ENCODE data around the gene STK38L. TPM values are rescaled to one million over a fixed set of nuclear protein-coding genes. Genes with fewer than 3 reads are reported as not detected.

STK38L gene
- total and polyA plus RNA-seq, 9 of the 15 experiments (the other 6 are each of a cell fraction or from before 2014, with no cell fraction given) = 2.6 to 10.7 (median 6.9) TPM

DNA sequence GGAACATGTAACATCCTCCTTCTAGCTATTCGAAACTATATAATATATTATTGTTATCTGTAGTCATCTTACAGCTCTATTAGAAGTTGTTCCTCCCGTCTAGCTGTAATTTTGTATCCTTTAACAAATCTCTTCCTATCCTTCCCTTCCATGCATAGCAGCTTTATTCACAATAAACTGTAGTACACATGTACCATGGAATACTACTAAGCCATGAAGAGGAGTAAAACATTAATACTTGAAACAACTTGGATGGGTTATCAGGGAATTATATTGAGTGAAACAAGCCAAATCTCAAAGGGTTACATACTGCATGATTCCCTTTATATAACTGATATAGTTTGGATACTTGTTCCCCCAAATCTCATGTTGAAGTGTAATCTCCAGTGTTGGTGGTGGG is 33.9 kb upstream of the STK38L start:
- Histone ChIP-seq H3K9ac (ENCODE audit: insufficient read depth in 1 of 2, low read depth in 2 of 2, low read length in 2 of 2) (no peak overlapping the region), H3K4me3 (no peak overlapping the region), H4K20me1 (replicated peaks; ENCODE audit: control insufficient read depth, insufficient read depth, low read length) (no peaks in the 10 kb centered on the region), H3K9me3 (replicated peaks; ENCODE audit: control insufficient read depth, insufficient read depth, low read depth, low read length) (no peaks in the 10 kb centered on the region), H3K4me1 (replicated peaks in 1 of 2; ENCODE audit: control insufficient read depth in 2 of 2, insufficient read depth in 2 of 2, low read length in 2 of 2) (no peaks in the 10 kb centered on the region), H3K4me2 (ENCODE audit: insufficient read depth, low read length) (no peak overlapping the region), H3K36me3 (ENCODE audit: control insufficient read depth, insufficient read depth, low read length) (no peaks in the 10 kb centered on the region), H2AFZ (ENCODE audit: low read depth, low read length) (no peak overlapping the region), H3K9me1 (ENCODE audit: control insufficient read depth, insufficient read depth, low read length) (no peaks in the 10 kb centered on the region), H3K27me3 (ENCODE audit: control insufficient read depth in 2 of 2, insufficient read depth in 2 of 2, low read length in 2 of 2) (peaks cover 0 to 5% of the 10 kb centered on the region in 2 experiments; a peak in 1 of 5 replicates), H3K79me2 (ENCODE audit: control insufficient read depth, insufficient read depth, low read length) (no peaks in the 10 kb centered on the region), H3K27ac (ENCODE audit: extremely low read depth, low read depth, low read length) (no peak overlapping the region)
- in situ Hi-C loops (cut with MboI) (no loop called here), intact Hi-C loops (cut with micrococcal nuclease) (loop anchor here (5.0 kb wide), 1 partner anchor 67 kb away; no protein-coding TSS in a partner anchor)
- FAIRE-seq (no peak), DNase-seq (ENCODE audit: extremely low read depth in 1 of 4, low spot score in 3 of 4) (no peak), ATAC-seq (no peak)
- TF ChIP-seq, protein P1, sequence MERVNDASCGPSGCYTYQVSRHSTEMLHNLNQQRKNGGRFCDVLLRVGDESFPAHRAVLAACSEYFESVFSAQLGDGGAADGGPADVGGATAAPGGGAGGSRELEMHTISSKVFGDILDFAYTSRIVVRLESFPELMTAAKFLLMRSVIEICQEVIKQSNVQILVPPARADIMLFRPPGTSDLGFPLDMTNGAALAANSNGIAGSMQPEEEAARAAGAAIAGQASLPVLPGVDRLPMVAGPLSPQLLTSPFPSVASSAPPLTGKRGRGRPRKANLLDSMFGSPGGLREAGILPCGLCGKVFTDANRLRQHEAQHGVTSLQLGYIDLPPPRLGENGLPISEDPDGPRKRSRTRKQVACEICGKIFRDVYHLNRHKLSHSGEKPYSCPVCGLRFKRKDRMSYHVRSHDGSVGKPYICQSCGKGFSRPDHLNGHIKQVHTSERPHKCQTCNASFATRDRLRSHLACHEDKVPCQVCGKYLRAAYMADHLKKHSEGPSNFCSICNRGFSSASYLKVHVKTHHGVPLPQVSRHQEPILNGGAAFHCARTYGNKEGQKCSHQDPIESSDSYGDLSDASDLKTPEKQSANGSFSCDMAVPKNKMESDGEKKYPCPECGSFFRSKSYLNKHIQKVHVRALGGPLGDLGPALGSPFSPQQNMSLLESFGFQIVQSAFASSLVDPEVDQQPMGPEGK (CRISPR knock-in tag; IDR thresholded peaks at IDR 0.05; ENCODE audit: borderline replicate concordance) = no peak
- TF ChIP-seq ZNF146 (CRISPR knock-in tag; IDR thresholded peaks at IDR 0.05; ENCODE audit: unreplicated experiment) = peak; percentile 37
- POLR2A ChIA-PET = no interaction called here
- BruUV-seq (replicated peaks) = no TSS peak
- CTCF ChIA-PET (ENCODE audit: low intra/inter-chr PET ratio) = no interaction called here
- 5% methylated on average over 2 of the region's 2 CpGs for WGBS (ENCODE audit: insufficient coverage, low coverage, missing lambda C conversion rate)

- no peak for ATAC-seq
- Histone ChIP-seq H3K27me3 (ENCODE audit: control insufficient read depth in 2 of 2, insufficient read depth in 2 of 2, low read length in 2 of 2) (peaks cover 4 to 5% of the 10 kb centered on the region in 2 experiments; a peak in 2 of 5 replicates), H3K4me1 (replicated peaks in 1 of 2; ENCODE audit: control insufficient read depth in 2 of 2, insufficient read depth in 2 of 2, low read length in 2 of 2) (no peaks in the 10 kb centered on the region), H3K79me2 (ENCODE audit: control insufficient read depth, insufficient read depth, low read length) (no peaks in the 10 kb centered on the region), H3K9ac (ENCODE audit: insufficient read depth in 1 of 2, low read depth in 2 of 2, low read length in 2 of 2) (no peak overlapping the region), H3K36me3 (ENCODE audit: control insufficient read depth, insufficient read depth, low read length) (no peaks in the 10 kb centered on the region), H3K9me1 (ENCODE audit: control insufficient read depth, insufficient read depth, low read length) (no peaks in the 10 kb centered on the region), H3K9me3 (replicated peaks; ENCODE audit: control insufficient read depth, insufficient read depth, low read depth, low read length) (no peaks in the 10 kb centered on the region), H3K27ac (ENCODE audit: extremely low read depth, low read depth, low read length) (no peak overlapping the region), H3K4me3 (no peak overlapping the region), H4K20me1 (replicated peaks; ENCODE audit: control insufficient read depth, insufficient read depth, low read length) (no peaks in the 10 kb centered on the region), H3K4me2 (ENCODE audit: insufficient read depth, low read length) (no peak overlapping the region), H2AFZ (ENCODE audit: low read depth, low read length) (no peak overlapping the region)
- CTCF ChIA-PET (ENCODE audit: low intra/inter-chr PET ratio) = no interaction called here
- FAIRE-seq = no peak
- intact Hi-C loops (cut with micrococcal nuclease) (loop anchor here (5.0 kb wide), 1 partner anchor 64 kb away; no protein-coding TSS in a partner anchor), in situ Hi-C loops (cut with MboI) (no loop called here)
- BruUV-seq (replicated peaks) = no TSS peak
- no peak for DNase-seq (ENCODE audit: extremely low read depth in 1 of 4, low spot score in 3 of 4)
- 0% methylated on average over 1 of the region's 1 CpG for WGBS (ENCODE audit: insufficient coverage, low coverage, missing lambda C conversion rate)
- POLR2A ChIA-PET = interaction anchor here (0.6 to 1.0 kb wide), 2 partner anchors 9 to 13 kb away, joined by 3 read pairs; no protein-coding TSS in a partner anchor
- TF ChIP-seq HNRNPLL (IDR thresholded peaks at IDR 0.05; ENCODE audit: low read depth, low read length, poor library complexity, severe bottlenecking) = no peak
- TF ChIP-seq CTBP1 (IDR thresholded peaks at IDR 0.05; ENCODE audit: borderline replicate concordance) = no peak
- TF ChIP-seq ATF1 (CRISPR knock-in tag; IDR thresholded peaks at IDR 0.05) = no peak
- TF ChIP-seq ATF1 (tag; IDR thresholded peaks at IDR 0.05) = no peak
- no peak for TF ChIP-seq PKNOX1 (IDR thresholded peaks at IDR 0.05)
- no peak for TF ChIP-seq ZC3H11A (IDR thresholded peaks at IDR 0.05; ENCODE audit: low read depth, low read length)
- TF ChIP-seq GATAD2B (IDR thresholded peaks at IDR 0.05; ENCODE audit: borderline replicate concordance) = no peak
- no peak for TF ChIP-seq POLR2AphosphoS5 (IDR thresholded peaks at IDR 0.05; ENCODE audit: control insufficient read depth, insufficient read depth, low read depth, low read length)
- TF ChIP-seq TARDBP (IDR thresholded peaks at IDR 0.05) = no peak
- TF ChIP-seq, protein P2, sequence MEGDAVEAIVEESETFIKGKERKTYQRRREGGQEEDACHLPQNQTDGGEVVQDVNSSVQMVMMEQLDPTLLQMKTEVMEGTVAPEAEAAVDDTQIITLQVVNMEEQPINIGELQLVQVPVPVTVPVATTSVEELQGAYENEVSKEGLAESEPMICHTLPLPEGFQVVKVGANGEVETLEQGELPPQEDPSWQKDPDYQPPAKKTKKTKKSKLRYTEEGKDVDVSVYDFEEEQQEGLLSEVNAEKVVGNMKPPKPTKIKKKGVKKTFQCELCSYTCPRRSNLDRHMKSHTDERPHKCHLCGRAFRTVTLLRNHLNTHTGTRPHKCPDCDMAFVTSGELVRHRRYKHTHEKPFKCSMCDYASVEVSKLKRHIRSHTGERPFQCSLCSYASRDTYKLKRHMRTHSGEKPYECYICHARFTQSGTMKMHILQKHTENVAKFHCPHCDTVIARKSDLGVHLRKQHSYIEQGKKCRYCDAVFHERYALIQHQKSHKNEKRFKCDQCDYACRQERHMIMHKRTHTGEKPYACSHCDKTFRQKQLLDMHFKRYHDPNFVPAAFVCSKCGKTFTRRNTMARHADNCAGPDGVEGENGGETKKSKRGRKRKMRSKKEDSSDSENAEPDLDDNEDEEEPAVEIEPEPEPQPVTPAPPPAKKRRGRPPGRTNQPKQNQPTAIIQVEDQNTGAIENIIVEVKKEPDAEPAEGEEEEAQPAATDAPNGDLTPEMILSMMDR (IDR thresholded peaks at IDR 0.05 in 2 of 3, conservative IDR thresholded peaks at IDR 0.05 in 1 of 3; ENCODE audit: insufficient read depth in 2 of 3, low read depth in 1 of 3, low read length in 3 of 3) = no peak
These were observed 31.2 kb upstream of the STK38L start for GRCh38 chr12:27212861-27213260.

Measured in K562 (cell line).